Stimulated activated naive CD8-positive, alpha-beta T cell treated with anti-CD3 and anti-CD28 coated beads, Interleukin-15, Interleukin-2, amounts not matched to agents 100 ng/mL and 50 ng/mL, for 24 hours (primary cell): ENCODE measurements around the gene TET1.
"Not testable (repeated sequence)": the region's sequence is repeated elsewhere in the genome, so short reads cannot be mapped to it uniquely, and the experiment has no call there.

Experiments used
- H3K27ac Mint-ChIP-seq: one replicate; pipeline ENCODE4 v1.8.0; 2021; ENCODE audit warnings: mild to moderate bottlenecking, mixed read lengths
- H3K27me3 Mint-ChIP-seq: one replicate; pipeline ENCODE4 v1.8.0; 2021; ENCODE audit warnings: mixed read lengths
- H3K36me3 Mint-ChIP-seq: one replicate; pipeline ENCODE4 v1.8.0; 2021; ENCODE audit warnings: low read depth, mixed read lengths
- H3K4me1 Mint-ChIP-seq: one replicate; pipeline ENCODE4 v1.8.0; 2021; ENCODE audit warnings: low read depth, mixed read lengths
- H3K4me3 Mint-ChIP-seq: one replicate; pipeline ENCODE4 v1.8.0; 2021; ENCODE audit warnings: mild to moderate bottlenecking, mixed read lengths
- H3K9me3 Mint-ChIP-seq: one replicate; pipeline ENCODE4 v1.8.0; 2021; ENCODE audit warnings: mixed read lengths

TET1 gene

GRCh38 chr10:68735119-68735518 is 175.0 kb downstream of the TET1 start:
- Mint-ChIP-seq H3K9me3 (no peaks in the 10 kb centered on the region), H3K36me3 (peaks cover 80% of the 10 kb centered on the region), H3K4me3 (no peak overlapping the region), H3K4me1 (peaks cover 4% of the 10 kb centered on the region), H3K27ac (no peak overlapping the region), H3K27me3 (no peaks in the 10 kb centered on the region)

- not testable (repeated sequence) for H3K4me1 Mint-ChIP-seq, H3K27me3 Mint-ChIP-seq, H3K9me3 Mint-ChIP-seq, H3K27ac Mint-ChIP-seq, H3K4me3 Mint-ChIP-seq
- H3K36me3 Mint-ChIP-seq: peaks cover 81% of the 10 kb centered on the region
These were observed 175.6 kb downstream of the TET1 start for GRCh38 chr10:68735739-68736138.

- H3K4me3 Mint-ChIP-seq, H3K9me3 Mint-ChIP-seq, H3K27me3 Mint-ChIP-seq, H3K4me1 Mint-ChIP-seq, H3K27ac Mint-ChIP-seq: not testable (repeated sequence)
- peaks cover 63% of the 10 kb centered on the region for H3K36me3 Mint-ChIP-seq
These were observed 180.5 kb downstream of the TET1 start for GRCh38 chr10:68740676-68741075.

- no peaks in the 10 kb centered on the region for H3K27me3 Mint-ChIP-seq
- H3K36me3 Mint-ChIP-seq: peaks cover 54% of the 10 kb centered on the region
- no peak overlapping the region for H3K4me3 Mint-ChIP-seq
- no peaks in the 10 kb centered on the region for H3K9me3 Mint-ChIP-seq
- no peak overlapping the region for H3K27ac Mint-ChIP-seq
- H3K4me1 Mint-ChIP-seq: no peaks in the 10 kb centered on the region
These were observed 182.3 kb downstream of the TET1 start for GRCh38 chr10:68742397-68742796.
